NCI-H1417 treated with DMSO at 0.1 percent for 48 hours (cell line): ENCODE measurements around the gene CCDC122.

ENCODE experiments used
- DNase-seq: peaks from one replicate; lab custom pipeline; 2025; lab: John Stamatoyannopoulos, UW

CCDC122 gene

GRCh38 chr13:43802511-43802910, 77.0 kb downstream of the CCDC122 start:
- DNase-seq: no peak

GRCh38 chr13:43800828-43801227, 78.7 kb downstream of the CCDC122 start:
- no peak for DNase-seq

- DNase-seq: no peak
Observed at GRCh38 chr13:43799191-43799590, 80.3 kb downstream of the CCDC122 start.

- DNase-seq: no peak
Observed at GRCh38 chr13:43797869-43798268, 81.7 kb downstream of the CCDC122 start.

GRCh38 chr13:43797159-43797558, 82.4 kb downstream of the CCDC122 start:
- no peak for DNase-seq

GRCh38 chr13:43794416-43794815, 85.1 kb downstream of the CCDC122 start:
- no peak for DNase-seq

GRCh38 chr13:43792076-43792881, 87.3 kb downstream of the CCDC122 start:
- no peak for DNase-seq

- DNase-seq: no peak
Observed at GRCh38 chr13:43787997-43788396, 91.5 kb downstream of the CCDC122 start.

- DNase-seq: no peak
Observed at GRCh38 chr13:43787518-43787891, 92.0 kb downstream of the CCDC122 start.

GRCh38 chr13:43786766-43787517, 92.6 kb downstream of the CCDC122 start, which contains the start of gene ENOX1:
ENOX1 (minus strand) TSS chr13:43786972.
- DNase-seq: no peak

- DNase-seq: no peak
Observed at GRCh38 chr13:43786472-43786765, 93.1 kb downstream of the CCDC122 start.
